PC-9 (cell line): ENCODE data around the gene HSD3B7. TPM values are rescaled to one million over a fixed set of nuclear protein-coding genes. Genes with fewer than 3 reads are reported as not detected.
"Not testable (repeated sequence)": the region's sequence is repeated elsewhere in the genome, so short reads cannot be mapped to it uniquely, and the experiment has no call there.

Experiments
- Bru-seq: library from RNA; stranded (reverse); fragments of 400-500 nt; gene quantifications from one replicate; lab custom pipeline; 2021; lab: Mats Ljungman, UMichigan
- BruChase-seq, 2 experiments: library from RNA; stranded (reverse); fragments of 400-500 nt; gene quantifications; one replicate each; lab custom pipeline; 2021; lab: Mats Ljungman, UMichigan
- BruUV-seq: library from RNA; stranded (reverse); fragments of 400-500 nt; replicated peaks from 2 replicates; lab custom pipeline; 2021; lab: Mats Ljungman, UMichigan
- CTCF ChIA-PET: fragments of 300-600 bp; sonication (Branson Sonifier 250); formaldehyde crosslinking; loops from one replicate; lab custom pipeline; 2022; ENCODE audit warnings: antibody characterized with exemption; lab: Charles Lee
- POLR2A ChIA-PET: fragments of 300-600 bp; sonication (Branson Sonifier 250); formaldehyde crosslinking; loops from one replicate; lab custom pipeline; 2022; ENCODE audit warnings: antibody characterized with exemption; ENCODE audit not compliant: unreplicated experiment; lab: Charles Lee
- DNase-seq, 2 experiments: peaks; one replicate each; pipeline versions ENCODE4 v3.0.0 to v3.0.0-alpha.2; 2015 to 2022; ENCODE audit warnings: mixed read lengths in 1 of 2
- H2AFZ ChIP-seq: fragments of 200-600 bp; sonication (generic); 2 replicates; pipeline ENCODE4 v1.8.1; 2017; ENCODE audit warnings: antibody characterized with exemption
- H3F3A ChIP-seq: fragments of 200-600 bp; sonication (generic); 2 replicates; pipeline ENCODE4 v1.8.1; 2017; ENCODE audit warnings: antibody characterized with exemption, mild to moderate bottlenecking, low read depth; ENCODE audit not compliant: insufficient read depth
- H3K27ac ChIP-seq: fragments of 200-600 bp; sonication (generic); 2 replicates; pipeline ENCODE4 v1.6.1; 2016; ENCODE audit warnings: mixed run types
- H3K27me3 ChIP-seq: fragments of 200-600 bp; sonication (generic); 2 replicates; pipeline ENCODE4 v1.6.1; 2016; ENCODE audit warnings: low read depth, mixed run types; ENCODE audit not compliant: insufficient read depth
- H3K36me3 ChIP-seq: fragments of 200-600 bp; sonication (generic); 2 replicates; pipeline ENCODE4 v1.6.1; 2016; ENCODE audit warnings: low read depth, mixed run types
- H3K4me1 ChIP-seq: fragments of 200-600 bp; sonication (generic); replicated peaks from 2 replicates; pipeline ENCODE4 v1.6.1; 2016; ENCODE audit warnings: mixed run types; ENCODE audit not compliant: insufficient read depth
- H3K4me2 ChIP-seq: fragments of 200-600 bp; sonication (generic); 2 replicates; pipeline ENCODE4 v1.6.1; 2017; ENCODE audit warnings: mixed run types
- H3K4me3 ChIP-seq: fragments of 200-600 bp; sonication (generic); 2 replicates; pipeline ENCODE4 v1.6.1; 2016; ENCODE audit warnings: mixed run types
- H3K79me2 ChIP-seq: fragments of 200-600 bp; sonication (generic); 2 replicates; pipeline ENCODE4 v1.6.1; 2017; ENCODE audit warnings: low read depth, mixed run types
- H3K9me2 ChIP-seq: fragments of 200-600 bp; sonication (generic); 2 replicates; pipeline ENCODE4 v1.8.1; 2017; ENCODE audit warnings: mild to moderate bottlenecking; ENCODE audit not compliant: insufficient read depth
- H3K9me3 ChIP-seq: fragments of 200-600 bp; sonication (generic); 2 replicates; pipeline ENCODE4 v1.8.1; 2016; ENCODE audit warnings: low read depth; ENCODE audit not compliant: insufficient read depth
- H4K20me1 ChIP-seq: fragments of 200-600 bp; sonication (generic); 2 replicates; pipeline ENCODE4 v1.8.1; 2017; ENCODE audit not compliant: insufficient read depth
- EZH2 ChIP-seq: fragments of 200-600 bp; sonication (generic); IDR thresholded peaks from 2 replicates; pipeline ENCODE4 v1.8.0; 2017; ENCODE audit warnings: antibody characterized with exemption, low read depth
- intact Hi-C: fragments of 100-400 bp; cut with micrococcal nuclease; formaldehyde crosslinking; loops from one replicate; pipeline ENCODE4 v1.10.0; 2022; ENCODE audit not compliant: unreplicated experiment
- long read RNA-seq: library from polyadenylated mRNA; stranded (forward); transcript quantifications from one replicate; pipeline ENCODE4 v2.0.0, GENCODE V29; 2022
- total RNA-seq: library from RNA; stranded (reverse); gene quantifications from 2 replicates; pipeline ENCODE4 v1.2.3, GENCODE V29; 2021
- TF ChIP-seq, protein P1 (sequence below): fragments of 200-600 bp; sonication (generic); conservative IDR thresholded peaks from 2 replicates; pipeline ENCODE4 v1.6.1; 2017; ENCODE audit warnings: mixed run types, antibody characterized with exemption, mild to moderate bottlenecking, moderate library complexity

The HSD3B7 gene
- 34.8 and 44.2 TPM in 2 replicates for total RNA-seq
- percentile 42 among the genes with signal in this experiment for Bru-seq, nascent RNA
- percentile 58 among the genes with signal in this experiment for BruChase-seq, experiment 1, labeled RNA remaining after a 2-hour chase
- percentile 78 among the genes with signal in this experiment for BruChase-seq, experiment 2, labeled RNA remaining after a 6-hour chase
- long read RNA-seq, transcript HSD3B7-202 (7 exons, 2,172 nt): major isoform, 51 of 110 reads
- long read RNA-seq, partial matches to known transcripts: 23 of 110 reads
- long read RNA-seq, other reads (novel, unspliced or antisense): 36 of 110 reads

DNA sequence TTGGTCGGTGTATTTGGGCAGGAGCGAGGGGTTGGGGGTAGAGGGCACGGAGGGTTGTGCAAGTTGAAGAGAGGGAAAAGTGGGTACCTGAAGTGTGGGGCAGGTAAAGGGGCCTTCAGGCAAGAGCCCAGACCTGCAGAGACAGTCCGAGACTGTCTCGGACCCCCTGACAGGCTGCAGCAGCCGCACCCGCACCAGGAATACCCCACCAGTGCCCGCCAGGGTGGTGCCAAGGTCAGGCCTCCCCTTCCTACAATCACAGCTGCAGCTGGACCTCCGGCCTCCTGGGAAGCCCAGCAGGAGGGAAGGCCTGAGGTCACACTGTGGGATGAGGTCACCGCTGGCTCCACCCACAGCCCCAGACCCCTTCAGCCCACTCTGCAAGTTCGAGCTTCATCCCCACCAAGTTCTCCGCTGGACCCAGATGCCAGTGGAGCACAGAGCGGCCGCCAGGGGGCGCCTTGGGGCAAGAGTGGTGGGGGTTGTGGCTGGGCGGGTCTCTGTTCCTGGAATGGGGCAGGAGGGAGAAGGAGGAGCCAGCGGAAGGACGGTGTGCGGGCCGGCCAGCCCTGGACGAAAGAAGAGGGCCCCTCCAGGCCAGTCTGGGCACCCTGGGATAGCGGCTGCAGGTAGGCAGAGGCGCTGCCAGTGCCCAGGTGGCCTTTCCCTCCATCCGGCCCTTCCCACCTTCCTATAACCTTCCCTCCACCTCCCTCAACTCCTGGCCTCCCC, at the start of gene HSD3B7:
Gene HSD3B7 (plus strand): TSS at position 539 of the 732 bp plus-strand sequence. CDS start 452 bp downstream, outside the sequence.
- Histone ChIP-seq H3K27ac (no peak within 1 kb of the TSS), H3K4me3 (peak within 1 kb of the TSS; percentile 45; the same call in 1 of the 2 replicates), H2AFZ (peak within 1 kb of the TSS; percentile 63), H3K27me3 (no peaks in the 10 kb centered on the region), H3K79me2 (no peaks in the 10 kb centered on the region), H3K36me3 (peaks cover 7% of the 10 kb centered on the region; the same call in 1 of the 2 replicates), H3K4me1 (no peaks in the 10 kb centered on the region; the same call in 1 of the 2 replicates), H3K9me2 (no peaks in the 10 kb centered on the region), H4K20me1 (no peaks in the 10 kb centered on the region; the same call in 1 of the 2 replicates), H3K9me3 (no peaks in the 10 kb centered on the region), H3F3A (peaks cover 25% of the 10 kb centered on the region; the same call in 1 of the 2 replicates), H3K4me2 (peak within 1 kb of the TSS; percentile 71)
- intact Hi-C loops: loop anchor here (1.0 to 5.0 kb wide), 11 partner anchors 48 to 883 kb away; partner anchors contain the start of genes STX4, VKORC1, ZNF646 and ZNF668
- peak; percentile 59 to 95 for DNase-seq
- POLR2A ChIA-PET: interaction anchor here (0.6 to 2.2 kb wide), 4 partner anchors 157 to 424 kb away, joined by 3 to 34 read pairs (median 5); no protein-coding TSS in a partner anchor
- TF ChIP-seq, protein P1, sequence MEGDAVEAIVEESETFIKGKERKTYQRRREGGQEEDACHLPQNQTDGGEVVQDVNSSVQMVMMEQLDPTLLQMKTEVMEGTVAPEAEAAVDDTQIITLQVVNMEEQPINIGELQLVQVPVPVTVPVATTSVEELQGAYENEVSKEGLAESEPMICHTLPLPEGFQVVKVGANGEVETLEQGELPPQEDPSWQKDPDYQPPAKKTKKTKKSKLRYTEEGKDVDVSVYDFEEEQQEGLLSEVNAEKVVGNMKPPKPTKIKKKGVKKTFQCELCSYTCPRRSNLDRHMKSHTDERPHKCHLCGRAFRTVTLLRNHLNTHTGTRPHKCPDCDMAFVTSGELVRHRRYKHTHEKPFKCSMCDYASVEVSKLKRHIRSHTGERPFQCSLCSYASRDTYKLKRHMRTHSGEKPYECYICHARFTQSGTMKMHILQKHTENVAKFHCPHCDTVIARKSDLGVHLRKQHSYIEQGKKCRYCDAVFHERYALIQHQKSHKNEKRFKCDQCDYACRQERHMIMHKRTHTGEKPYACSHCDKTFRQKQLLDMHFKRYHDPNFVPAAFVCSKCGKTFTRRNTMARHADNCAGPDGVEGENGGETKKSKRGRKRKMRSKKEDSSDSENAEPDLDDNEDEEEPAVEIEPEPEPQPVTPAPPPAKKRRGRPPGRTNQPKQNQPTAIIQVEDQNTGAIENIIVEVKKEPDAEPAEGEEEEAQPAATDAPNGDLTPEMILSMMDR: peak; percentile 97
- no peak for TF ChIP-seq EZH2
- CTCF ChIA-PET: interaction anchor here (0.5 to 2.5 kb wide), 18 partner anchors 14 to 476 kb away, joined by 3 to 33 read pairs (median 4); partner anchors contain the start of genes KAT8, VKORC1, ZNF646 and ZNF668
- BruUV-seq: no TSS peak

DNA sequence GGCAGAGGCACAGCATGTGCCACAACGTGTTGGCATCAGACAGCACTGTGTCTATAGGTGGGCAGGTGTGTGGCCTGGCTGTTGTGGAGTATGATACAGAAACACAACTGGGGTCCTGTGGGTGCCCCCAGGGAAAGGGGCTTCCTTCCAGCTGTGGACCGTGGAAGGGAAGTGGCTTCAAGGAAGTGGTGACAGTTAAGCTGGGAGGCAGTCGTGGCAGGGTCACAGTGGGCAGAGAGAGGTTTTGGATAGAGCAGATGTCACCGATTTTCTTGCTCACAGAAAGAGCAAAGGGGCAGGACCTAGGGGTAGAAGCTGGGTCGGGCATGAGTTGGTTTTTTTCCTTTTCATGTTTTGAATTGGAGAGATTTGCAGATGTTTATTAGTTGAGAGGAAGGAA, 47.3 kb upstream of the HSD3B7 start:
- no peak overlapping the region for H3K4me3 ChIP-seq
- DNase-seq: no peak
- H3K27ac ChIP-seq: no peak overlapping the region
- TF ChIP-seq, protein P1: no peak
- TF ChIP-seq EZH2: no peak
- ChIA-PET POLR2A (interaction anchor here (0.6 kb wide), 1 partner anchor 411 kb away, joined by 5 read pairs; no protein-coding TSS in a partner anchor), CTCF (no interaction called here)
- intact Hi-C loops: no loop called here
- H3K4me2 ChIP-seq: no peak overlapping the region
- H2AFZ ChIP-seq: no peak overlapping the region
- H3K27me3 ChIP-seq: no peaks in the 10 kb centered on the region
- H4K20me1 ChIP-seq: peaks cover 21% of the 10 kb centered on the region
- no peaks in the 10 kb centered on the region for H3K9me2 ChIP-seq
- BruUV-seq: no TSS peak
- no peaks in the 10 kb centered on the region for H3K9me3 ChIP-seq
- H3F3A ChIP-seq: peaks cover 50% of the 10 kb centered on the region
- 0 out of 2 replicates have a peak, but pooled peaks cover 12% of the 10 kb centered on the region for H3K36me3 ChIP-seq
- H3K4me1 ChIP-seq: peaks cover 6% of the 10 kb centered on the region; the same call in 1 of the 2 replicates
- H3K79me2 ChIP-seq: peaks cover under 1% of the 10 kb centered on the region; the same call in 1 of the 2 replicates

DNA sequence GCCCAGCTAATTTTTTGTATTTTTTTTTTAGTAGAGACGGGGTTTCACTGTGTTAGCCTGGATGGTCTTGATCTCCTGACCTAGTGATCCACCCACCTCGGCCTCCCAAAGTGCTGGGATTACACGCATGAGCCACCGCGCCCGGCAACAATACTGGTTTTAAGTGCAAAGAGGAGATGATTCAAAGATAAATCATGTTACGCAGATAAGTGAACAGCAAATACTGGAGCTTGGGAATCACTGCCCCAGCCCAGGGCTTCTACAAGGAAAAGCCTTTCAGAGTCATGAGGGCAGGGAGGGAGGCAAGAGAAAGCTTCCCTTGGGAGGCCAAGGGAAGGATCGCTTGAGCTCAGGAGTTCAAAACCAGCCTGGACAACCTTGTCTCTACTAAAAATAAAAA, 45.4 kb upstream of the HSD3B7 start:
- H3K4me1 ChIP-seq, intact Hi-C loops, H3K9me2 ChIP-seq, H3K27me3 ChIP-seq, H3K79me2 ChIP-seq, H3K4me3 ChIP-seq, BruUV-seq, H3K9me3 ChIP-seq, H3K4me2 ChIP-seq, H3K27ac ChIP-seq, DNase-seq, H2AFZ ChIP-seq: not testable (repeated sequence)
- Histone ChIP-seq H4K20me1 (peaks cover 32% of the 10 kb centered on the region), H3F3A (peaks cover 59% of the 10 kb centered on the region), H3K36me3 (peaks cover 18% of the 10 kb centered on the region; the same call in 1 of the 2 replicates)
- ChIA-PET POLR2A (interaction anchor here (0.5 to 0.6 kb wide), 3 partner anchors 16 to 532 kb away, joined by 3 to 4 read pairs (median 3); partner anchors contain the start of gene STX4), CTCF (interaction anchor here (0.7 kb wide), 2 partner anchors 180 to 192 kb away, joined by 7 to 10 read pairs; no protein-coding TSS in a partner anchor)
